CMK (cell line): ENCODE measurements around the gene INTS1.
"Not testable (repeated sequence)": the region's sequence is repeated elsewhere in the genome, so short reads cannot be mapped to it uniquely, and the experiment has no call there.

Experiments
- DNase-seq: peaks from one replicate; pipeline ENCODE4 v3.0.0-alpha.2; 2010; ENCODE audit warnings: low read depth

INTS1 gene

DNA sequence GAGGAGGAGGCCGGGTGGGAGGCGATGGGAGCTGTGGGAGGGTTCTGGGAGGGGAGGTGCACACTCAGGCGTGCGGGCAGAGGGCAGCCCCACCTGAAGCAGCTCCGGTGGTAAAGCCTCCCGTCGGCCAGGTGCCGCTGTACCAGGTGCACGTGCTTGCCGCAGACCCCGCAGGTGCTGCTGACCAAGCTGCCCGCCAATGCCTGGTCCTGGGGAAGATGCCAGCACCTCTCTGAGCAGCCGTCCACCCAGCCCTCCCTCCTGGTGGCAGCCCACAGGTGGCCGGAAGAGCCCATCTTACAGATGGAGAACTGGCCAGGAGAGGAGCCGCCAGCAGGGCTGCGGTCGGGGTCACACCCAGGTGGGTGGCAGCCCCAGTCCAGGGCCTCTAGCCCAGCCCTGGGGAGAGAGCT, 57.6 kb downstream of the INTS1 start:
- no peak for DNase-seq

DNA sequence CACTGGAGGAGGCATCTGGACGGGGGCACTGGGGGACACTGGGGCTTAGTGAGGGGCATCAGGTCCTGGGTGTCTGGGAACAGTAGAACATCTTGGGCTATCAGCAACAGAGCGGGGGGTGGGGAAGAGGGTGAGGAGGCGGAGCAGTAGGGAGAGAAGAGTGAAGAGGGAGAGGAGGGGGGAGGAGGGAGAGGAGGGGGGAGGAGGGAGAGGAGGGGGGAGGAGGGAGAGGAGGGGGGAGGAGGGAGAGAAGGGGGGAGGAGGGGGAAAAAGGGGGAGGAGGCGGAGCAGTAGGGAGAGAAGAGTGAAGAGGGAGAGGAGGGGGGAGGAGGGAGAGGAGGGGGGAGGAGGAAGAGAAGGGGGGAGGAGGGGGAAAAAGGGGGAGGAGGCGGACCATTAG, 58.2 kb downstream of the INTS1 start:
- not testable (repeated sequence) for DNase-seq

DNA sequence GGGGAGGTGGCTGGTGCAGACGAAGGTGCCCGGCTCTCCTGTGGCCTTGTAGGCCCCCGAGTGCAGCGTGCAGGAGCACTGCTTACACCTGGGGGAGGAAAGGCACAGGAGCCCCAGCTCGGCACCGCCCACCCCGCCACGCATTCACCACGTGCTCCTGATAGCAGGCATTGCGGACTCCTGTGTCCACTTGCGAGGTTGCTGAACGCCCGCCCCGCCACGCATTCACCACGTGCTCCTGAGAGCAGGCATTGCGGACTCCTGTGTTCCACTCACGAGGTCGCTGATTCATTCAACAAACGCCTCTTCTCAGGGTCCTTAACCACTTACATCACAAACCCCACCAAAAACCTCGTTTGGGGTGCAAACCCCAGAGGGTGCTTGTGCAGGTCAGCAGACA, 58.8 kb downstream of the INTS1 start:
- DNase-seq, result no peak

DNA sequence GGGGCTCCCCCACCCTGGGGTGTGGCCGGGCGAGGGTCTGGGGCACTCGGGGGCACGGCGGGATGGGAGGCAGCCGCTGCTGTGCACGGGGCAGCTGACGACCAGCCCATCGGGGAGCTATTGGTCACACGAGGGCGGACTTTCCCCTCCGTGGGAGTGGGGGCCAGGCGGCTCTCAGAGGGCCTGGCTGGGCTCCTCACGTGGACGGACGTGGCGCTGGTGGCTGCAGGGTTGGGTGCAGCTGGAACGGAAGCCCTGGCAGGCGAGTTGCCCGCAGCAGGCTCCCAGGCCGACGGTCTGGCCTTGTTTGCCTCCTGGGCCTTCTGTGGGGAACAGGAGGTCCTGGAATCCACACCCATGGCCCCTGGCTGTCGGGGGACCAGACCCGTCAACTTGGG, 59.3 kb downstream of the INTS1 start:
- no peak for DNase-seq

DNA sequence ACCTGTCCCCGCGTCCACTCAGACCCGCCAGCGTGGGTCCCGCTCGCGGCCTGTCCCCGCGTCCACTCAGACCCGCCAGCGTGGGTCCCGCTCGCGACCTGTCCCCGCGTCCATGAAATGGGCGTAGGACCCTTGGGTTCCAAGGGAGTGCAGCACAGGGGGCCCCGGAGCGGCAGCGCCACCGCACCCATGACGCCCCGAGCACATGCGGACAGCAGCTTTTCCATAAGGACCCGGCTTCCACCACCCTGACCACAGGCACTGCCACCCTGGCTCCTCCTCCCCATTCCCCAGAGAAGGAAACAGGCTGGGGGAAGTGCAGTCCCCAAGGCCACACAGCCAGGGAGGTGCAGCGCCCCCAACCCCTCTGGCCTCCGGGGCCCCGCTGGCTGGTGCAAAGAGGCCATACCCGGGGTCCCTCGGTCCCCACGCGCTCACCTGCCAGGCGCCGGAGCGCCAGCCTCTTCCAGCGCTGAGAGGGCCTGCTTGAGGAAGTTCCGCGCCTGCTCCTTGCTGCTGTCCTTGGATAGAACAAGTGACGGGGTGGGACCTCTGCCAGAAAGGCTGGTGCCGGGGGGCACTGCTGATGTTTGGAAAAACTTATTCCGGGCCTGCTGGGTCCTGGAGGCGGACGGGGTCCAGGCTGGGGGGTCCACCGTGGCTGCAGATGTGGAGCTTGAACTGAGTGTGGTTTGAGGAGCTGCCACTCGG, 59.8 kb downstream of the INTS1 start:
- no peak for DNase-seq

DNA sequence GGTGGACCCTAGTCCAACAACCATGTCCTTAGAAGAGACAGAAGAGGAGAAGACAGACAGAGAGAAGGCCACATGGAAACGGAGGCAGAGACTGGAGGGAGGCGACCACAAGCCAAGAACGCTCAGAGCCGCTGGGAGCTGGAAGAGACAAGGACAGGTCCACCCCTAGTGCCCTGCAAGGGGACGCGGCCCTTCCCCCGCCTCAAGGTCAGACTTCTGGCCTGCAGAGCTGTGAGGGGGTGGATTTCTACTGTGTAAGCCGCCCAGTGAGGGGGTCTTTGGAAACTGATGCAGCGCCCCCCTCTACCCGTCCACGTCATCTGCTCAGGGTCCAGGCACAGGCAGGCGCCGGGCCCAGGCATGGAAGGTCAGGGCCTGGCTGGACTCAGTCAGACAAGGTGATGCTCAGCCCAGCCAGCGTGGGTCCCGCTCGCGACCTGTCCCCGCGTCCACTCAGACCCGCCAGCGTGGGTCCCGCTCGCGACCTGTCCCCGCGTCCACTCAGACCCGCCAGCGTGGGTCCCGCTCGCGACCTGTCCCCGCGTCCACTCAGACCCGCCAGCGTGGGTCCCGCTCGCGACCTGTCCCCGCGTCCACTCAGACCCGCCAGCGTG, 60.5 kb downstream of the INTS1 start:
- DNase-seq, result not testable (repeated sequence)

DNA sequence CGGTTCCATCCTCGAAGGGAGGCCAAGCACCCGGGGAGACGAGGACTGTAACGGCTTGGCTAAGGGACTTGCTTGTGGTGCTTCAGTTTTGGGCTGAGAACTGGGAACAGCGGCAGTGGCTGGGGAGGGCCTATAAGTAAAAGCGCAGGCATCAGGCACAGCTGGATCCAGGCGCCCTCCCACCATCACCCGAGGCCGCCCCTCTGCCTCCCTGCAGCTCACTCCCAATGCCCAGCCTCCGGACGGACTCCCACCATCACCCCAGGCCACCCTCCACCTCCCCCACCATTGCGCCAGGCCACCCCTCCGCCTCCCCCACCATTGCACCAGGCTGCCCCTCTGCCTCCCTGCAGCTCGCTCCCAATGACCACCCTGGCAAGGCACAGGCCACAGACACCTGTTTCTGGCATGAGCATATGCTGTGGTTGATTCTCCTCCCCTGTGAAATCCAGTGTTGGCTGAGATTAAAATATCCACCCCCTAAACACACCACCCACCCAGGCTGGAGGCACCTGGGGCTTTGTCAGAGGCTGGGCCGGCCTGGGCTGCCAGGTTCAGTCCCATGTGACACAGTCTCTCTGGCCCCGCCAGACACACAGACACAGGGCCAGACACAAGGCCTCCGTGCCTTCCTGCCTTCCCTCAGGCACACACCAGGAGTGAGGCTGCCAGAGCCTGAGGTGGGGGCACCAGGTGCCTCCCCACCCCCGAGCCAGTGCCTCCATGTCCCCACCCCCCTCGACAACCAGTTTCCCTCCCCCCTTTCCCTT, 61.6 kb downstream of the INTS1 start:
- DNase-seq, result no peak

DNA sequence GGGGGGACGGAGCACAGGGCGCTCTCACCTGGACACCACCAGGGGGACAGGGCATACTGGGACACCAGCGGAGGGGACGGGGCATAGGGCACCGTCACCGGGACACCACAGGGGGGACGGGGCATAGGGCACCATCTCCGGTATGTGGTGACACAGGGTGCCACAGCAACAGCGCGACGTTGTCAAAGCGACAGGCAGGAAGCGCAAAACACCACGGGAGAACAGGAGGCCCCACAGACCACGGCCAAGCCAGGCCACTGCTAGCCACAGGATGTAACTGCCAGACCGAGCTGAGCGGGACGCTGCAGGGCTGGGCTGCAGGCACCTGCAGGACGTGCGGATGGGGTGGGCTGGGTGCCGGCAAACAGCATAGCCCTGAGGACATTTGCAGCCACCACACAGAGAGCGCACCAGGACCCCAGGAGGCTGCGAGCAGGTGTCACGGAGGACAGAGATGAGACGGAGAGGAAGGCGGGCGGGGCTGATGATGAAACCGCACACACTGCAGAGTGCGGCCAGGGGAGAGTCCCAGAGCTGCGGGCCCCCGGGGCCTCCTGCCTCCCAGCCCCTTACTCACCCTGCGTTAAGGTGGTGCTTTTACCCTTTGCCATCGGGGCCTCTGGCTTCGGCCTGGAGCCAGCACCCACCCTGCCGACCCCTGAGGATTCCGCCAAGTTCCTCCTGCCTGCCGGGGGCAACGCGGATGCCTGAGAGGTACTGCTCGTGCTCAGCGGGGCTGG, 62.4 kb downstream of the INTS1 start:
- no peak for DNase-seq

DNA sequence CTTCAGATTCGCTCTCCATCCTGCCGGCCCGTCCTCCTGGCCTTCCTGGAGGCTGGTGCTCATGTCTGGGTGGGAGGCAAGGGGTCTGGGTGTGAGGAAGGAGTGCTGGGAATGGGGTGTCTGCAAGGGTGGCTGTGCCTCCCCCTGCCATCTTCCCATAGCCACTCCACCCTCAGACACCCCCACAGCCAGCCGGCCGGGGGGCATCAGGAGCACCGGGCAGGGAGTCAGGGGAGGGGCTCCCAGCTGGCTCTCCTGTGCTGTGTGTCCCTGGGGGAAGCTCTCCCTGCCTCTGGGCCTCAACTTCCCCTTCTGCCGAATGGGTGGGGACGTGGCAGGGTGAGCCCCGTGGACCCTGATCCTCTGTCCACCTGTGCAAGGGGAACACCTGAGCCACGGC, 63.6 kb downstream of the INTS1 start:
- DNase-seq, result no peak

DNA sequence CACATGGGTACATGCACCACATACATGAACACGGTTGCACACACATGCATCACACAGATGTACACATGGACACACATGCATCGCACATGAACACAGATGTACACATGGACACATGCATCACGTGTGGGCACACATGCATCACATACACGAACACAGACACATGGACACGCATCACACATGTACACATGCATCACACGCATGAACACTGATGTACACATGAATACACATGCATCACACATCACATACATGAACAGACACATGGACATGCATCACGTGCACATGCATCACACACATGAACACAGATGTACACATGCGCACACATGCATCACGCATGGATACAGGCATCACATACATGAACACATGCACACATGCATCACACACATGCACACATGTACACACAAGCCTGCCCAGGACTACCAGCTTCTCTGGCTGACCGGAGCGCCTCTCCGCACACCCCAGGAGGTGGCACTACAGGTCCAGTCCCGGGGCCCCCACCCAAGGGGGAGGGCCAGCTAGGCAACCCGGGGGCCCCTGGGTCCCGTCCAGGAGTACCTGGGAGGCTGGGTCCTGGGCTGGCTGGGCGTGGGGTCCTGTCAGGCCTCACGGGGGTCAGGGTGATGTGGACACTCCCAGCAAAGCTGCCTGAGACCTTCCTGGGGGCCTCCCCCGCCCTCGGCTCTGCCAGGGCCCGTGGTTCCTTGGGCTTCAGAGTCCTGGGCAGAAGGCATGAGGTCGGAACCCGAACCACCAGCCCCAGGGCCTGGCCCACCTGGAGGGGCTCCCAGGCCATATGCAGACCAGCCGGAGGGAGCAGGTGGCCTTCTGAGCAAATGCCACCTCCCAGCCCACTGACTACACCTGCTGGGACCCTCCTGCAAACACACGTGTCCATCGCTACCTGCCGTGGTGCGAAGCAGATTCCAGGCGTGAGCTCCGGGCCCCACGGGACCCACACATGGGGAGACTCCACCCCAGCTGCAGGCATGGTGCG, 64.5 kb downstream of the INTS1 start:
- no peak for DNase-seq

DNA sequence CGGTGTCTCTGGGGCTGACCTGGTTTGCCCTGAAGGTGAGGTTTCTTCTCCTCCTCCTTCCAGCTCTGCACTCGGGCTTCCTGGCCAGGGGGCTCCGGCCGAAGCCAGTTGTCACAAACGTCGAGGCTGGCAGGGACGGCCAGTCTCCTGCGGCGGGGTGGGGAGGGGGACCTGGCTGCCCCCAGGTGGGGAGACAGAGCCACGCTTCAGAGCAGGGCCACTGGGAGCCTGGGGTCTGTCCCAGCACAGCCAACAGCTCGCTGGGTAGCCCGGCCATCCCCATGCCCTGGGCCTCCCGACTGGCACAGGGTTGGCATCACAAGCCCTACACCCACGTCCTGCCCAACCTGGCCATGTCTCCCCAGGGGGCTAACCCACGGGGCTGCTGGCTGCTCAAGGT, 65.4 kb downstream of the INTS1 start:
- DNase-seq, result no peak

DNA sequence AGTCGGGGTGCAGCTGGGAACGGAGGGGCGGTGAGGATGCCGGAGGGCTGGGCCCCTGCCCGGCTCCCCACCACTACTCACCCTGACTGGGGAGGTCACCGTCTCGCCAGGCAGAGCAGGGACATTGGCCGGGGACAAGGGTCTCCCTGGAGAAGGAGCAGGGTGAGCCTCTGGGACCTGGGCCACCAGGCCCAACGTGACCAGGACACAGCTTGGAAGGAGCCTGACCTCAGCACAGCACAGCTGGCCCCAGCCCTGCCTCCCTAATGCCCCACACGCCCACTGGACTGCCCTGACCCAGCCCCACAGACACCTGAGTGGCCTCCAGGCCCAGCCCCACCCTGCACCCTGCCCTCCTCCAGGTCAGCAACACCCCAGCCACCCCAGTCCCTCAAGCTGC, 66.0 kb downstream of the INTS1 start:
- no peak for DNase-seq

DNA sequence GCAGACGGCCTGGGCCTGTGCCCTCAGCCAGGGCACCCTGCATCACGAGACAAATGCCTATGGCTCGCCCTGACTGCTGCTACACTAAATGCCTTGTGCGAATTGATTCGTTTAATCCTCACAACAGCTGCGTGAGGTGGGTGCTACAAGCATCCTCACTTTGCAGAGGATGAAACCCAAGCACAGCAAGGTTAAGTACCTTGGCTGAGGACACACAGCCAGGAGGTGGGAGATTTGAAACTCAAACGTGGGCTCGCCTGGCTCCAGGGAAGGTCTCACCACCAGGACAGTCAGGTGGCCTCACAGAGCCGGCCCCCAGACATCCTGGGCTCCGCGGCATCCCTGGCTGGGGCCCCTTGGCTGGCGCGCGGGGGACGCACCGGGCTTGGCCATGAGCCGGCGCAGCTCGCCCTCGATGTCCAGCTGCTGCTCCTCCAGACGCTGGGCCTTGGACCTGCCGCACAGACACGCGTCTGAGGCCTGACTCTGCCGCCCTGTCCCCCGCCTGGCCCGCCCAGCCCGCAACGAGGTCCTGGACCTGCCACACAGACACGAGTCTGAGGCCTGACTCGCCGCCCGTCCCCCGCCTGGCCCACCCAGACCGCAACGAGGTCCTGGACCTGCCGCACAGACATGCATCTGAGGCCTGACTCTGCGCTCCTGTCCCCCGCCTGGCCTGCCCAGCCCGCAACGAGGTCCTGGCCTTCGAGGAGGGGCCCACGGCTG, 66.9 kb downstream of the INTS1 start:
- no peak for DNase-seq

DNA sequence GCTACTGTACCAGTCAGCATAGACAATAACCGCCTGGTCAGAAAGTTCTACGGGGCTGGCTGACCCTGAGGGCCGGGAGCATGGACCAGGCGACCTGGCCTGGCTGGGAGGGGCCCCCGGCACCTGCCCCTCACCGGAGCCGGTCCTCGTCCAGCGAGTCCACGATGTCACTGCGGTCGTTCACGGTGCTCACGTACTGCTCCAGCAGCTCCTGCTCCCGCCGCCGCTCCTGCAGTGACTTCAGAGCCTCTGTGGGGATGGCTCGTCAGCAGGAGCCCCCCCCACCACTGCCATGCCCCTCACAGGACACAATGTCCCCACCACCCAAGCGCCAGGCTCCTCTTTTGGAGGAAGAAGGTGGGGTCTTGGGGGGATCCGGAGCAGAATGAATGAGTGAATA, 67.6 kb downstream of the INTS1 start:
- no peak for DNase-seq

DNA sequence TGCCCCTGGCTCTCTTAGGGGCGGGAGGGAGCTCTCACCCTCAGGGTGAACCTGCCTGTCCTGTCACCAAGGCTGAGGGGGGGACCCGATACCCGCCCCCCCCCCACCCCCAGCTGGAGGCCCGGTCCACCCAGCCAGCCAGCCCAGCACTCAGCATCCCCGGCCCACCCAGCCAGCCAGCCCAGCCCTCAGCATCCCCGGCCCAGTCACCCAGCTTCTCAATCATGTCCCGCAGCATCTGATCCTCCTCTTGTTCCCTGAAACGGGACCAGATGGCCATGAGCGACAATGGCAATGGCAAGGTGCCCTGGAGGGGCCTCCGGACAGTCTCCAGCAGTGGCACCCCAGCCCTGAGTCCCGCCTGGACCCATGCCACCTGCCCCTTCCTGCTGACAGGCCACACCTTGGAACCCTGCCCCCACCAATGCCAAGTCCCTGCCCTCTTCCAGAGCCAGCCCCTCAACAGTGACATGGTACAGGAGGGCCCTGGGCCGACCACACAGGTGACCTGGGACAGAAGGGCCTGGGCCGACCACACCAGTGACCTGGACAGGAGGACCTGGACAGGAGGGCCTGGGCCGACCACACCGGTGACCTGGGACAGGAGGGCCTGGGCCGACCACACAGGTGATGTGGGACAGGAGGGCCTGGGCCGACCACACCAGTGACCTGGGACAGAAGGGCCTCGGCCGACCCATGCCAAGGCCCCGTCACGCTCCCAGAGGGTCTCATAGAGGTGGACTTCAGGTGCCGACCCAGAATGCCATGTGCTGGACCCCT, 69.1 kb downstream of the INTS1 start:
- DNase-seq, result no peak

DNA sequence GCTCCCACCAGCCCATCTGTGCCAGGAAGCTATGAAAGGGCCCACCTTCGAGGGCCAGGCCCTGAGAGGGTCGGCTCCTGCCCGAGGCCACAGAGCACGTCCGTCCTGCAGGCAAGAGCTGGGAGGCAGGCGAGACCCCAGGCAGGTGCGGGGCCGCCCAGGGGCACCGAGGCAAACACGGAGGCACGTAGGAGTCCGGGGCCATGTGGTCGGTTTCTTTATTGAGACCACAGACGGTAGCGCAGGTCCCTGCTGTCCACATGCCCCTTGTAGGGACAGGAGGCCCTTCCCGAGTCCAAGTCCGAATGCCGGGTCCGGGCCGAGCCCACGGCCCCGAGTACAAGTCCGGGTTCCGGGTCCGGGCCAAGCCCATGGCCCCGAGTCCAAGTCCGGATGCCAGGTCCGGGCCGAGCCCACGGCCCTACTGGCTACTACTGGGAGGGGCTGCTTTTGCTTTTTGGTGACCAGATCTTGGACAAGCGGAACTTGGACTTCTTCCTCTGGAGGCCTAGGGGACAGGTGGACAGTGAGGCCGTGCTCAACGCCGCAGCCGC, 69.9 kb downstream of the INTS1 start:
- no peak for DNase-seq

DNA sequence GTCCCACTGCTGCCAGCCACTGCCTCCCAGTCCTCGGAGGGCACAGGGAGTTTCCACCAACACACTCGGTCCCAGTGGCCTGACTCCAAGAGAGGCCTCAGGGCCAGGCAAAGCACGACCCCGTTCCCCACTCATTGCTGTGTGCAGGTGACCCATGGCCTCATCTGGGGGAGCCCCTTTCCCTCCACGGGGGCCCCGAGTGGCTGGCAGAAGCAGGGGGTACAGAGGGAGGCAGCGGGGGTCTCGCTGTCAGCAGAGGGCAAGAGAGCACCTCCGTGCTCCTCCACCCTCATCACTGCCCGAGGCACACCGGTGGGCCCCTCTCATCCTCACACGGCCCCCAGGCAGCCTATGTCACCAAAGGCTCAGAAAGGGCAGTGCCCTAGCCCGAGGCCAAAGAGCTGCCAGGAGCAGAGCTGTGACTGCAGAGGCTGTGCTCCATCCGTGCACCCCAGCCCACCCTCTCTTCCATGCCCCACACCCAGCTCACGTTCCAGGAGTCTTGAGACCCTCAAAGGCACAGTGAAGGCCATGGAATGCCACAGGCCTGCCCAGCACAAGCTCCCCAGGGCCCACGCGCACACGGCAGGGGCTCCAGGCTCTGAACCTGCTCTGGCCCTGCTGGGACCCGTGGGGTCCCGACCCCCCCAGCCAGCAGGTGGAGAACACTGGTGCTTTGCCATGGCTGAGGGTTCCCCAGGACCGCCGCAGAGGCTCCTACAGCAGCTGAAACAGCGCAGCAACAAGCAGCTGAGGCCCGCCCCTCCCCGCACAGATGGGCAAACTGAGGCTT, 70.9 kb downstream of the INTS1 start:
- no peak for DNase-seq

DNA sequence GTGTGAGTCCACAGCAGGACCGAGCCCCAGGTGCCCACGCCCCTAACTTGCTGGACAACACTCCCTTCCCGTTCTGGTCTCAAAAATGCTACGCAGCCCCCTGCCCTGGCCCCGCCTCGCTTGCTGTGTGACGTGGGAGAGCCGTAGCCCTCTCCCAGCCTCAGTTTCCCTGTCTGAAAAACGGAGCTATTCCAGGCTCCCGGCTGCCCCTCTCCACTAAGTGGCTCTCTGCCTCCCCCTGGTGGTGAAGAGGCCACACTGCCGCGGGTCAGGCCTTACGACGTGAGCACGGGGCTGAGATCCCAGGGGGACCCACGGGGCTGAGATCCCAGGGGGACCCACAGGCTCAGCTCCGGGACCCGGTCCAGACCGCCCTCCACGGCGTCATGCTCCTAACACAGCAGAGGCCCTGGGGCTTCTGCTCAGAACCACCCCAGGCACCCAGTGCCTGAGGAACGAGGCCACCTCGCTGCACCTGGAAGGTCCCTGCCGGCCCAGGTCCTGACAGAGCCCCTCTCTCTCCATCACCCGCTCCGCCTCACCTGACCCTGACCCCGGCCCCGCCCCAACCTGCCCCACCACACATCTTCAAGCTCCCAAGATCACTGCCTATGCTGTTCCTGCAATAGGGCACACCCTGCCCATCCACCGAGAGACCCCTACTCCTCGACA, 71.6 kb downstream of the INTS1 start:
- no peak for DNase-seq
